HTR-8/SVneo (cell line): ENCODE measurements around the gene ATRN.
"Not testable (repeated sequence)": the region's sequence is repeated elsewhere in the genome, so short reads cannot be mapped to it uniquely, and the experiment has no call there.

ENCODE experiments used
- DNase-seq: peaks from one replicate; pipeline ENCODE4 v3.0.0; 2011; ENCODE audit warnings: low spot score, mixed read lengths; ENCODE audit not compliant: insufficient read length
- FAIRE-seq: peaks from 2 replicates; lab custom pipeline; 2011; peaks lifted over from hg19 to GRCh38; lab: Jason Lieb, UNC

Gene ATRN

DNA sequence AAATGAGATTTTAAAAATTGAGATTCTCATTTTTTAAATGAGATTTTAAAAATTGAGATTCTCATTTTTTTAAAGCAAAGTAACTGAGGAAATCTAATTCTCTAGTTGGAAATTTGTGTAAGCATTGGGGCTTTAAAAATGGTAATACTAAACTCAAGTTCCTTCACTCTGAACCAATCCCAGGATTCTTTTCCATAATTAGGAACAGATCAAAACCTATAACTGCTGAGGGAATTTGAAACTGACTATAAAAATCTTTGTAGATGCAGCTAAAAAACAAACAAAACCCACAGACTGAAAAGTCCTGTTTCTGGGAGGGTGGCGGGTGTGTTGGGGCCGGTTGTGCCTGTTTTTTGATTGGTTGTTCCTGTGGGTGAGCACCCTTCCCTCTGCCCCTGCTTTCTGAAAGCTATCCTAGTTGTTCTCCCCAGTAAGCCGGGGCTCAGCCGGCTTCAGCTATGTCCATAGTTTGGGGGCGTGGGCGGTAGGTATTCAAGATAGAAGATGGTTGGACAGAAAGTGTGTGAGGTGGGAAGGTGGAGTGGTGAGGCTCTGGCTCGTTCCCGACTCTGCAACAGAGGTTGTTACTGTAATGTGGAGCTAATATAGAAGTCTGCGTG lies 143.1 kb downstream of the ATRN start:
- FAIRE-seq: no peak
- no peak for DNase-seq

DNA sequence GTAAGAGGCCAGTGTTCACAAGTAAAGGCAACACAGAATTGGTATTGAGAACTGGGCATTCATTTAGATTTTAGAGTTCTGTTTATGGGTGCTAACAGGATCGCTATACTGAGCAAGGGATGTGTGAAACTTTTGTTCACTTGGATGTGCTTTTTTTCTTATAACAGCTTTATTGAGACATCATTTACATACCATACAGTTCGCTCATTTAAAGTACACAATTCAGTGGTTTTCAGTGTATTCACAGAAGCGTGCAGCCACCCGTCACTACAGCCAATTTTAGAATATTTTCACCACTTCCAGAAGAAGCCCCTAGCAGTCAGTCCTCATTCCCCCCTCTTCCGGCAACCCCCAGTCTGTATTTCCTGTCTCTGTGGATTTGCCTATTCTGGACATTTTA lies 143.6 kb downstream of the ATRN start:
- DNase-seq: no peak
- no peak for FAIRE-seq

DNA sequence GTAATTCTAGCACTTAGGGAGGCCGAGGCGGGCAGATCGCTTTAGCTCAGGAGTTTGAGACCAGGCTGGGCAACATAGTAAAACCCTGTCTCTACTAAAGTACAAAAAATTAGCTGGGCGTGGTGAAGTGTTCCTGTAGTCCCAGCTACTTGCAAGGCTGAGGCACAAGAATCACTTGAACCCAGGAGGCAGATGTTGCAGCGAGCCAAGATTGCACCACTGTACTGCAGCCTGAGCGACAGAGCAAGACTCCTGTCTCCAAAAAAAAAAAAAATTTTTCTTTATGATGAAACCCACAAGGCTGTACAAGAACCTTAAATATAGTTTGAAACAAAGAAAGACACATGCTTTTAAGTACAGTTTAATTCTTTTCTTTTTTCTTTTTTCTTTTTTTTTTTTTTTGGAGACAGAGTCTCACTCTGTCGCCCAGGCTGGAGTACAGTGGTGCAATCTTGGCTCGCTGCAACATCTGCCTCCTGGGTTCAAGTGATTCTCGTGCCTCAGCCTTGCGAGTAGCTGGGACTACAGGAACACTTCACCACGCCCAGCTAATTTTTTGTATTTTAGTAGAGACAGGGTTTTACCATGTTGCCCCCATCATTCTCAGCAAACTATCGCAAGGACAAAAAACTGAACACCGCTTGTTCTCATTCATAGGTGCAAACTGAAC lies 144.5 kb downstream of the ATRN start:
- DNase-seq, FAIRE-seq: not testable (repeated sequence)

DNA sequence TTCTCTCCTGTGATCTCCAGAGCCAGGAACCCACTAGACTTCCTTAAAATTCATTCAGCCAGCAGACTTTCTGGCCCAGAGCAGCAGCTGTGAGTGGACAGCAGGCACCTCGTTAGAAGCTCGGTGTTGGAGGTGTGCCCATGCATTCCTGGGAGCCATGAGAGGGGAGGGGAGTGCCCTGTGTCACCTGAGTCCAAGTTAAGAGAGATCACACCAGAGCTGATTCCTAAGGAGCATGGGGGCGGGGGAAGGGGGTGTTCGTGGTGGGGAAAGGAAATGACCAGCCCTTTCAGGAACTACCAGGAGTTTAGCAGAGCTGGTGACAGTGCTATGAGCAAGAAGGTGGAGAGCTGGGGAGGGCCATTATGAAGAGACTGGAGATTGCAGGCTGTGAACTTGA lies 145.4 kb downstream of the ATRN start:
- DNase-seq: peak; percentile 26
- FAIRE-seq: no peak

DNA sequence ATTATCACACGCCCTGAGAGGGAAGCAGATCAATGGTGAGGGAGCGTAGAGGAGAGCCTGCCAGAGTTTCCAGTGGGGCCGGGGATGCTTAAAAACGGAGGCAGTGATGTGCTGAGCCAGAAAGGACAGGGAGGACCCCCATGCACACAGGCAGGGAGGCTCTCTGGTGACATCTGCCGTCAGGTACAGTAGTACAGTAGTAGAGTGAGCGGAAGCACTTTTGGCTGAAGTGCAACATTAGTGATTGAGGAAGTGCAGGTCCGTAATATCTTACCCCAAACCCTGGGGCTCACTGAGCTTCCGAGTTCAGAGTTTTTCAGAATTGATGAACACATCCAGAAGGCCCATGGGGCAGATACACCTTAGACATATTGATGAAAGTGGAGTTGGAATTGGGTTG lies 150.3 kb downstream of the ATRN start:
- DNase-seq (no peak), FAIRE-seq (no peak)

DNA sequence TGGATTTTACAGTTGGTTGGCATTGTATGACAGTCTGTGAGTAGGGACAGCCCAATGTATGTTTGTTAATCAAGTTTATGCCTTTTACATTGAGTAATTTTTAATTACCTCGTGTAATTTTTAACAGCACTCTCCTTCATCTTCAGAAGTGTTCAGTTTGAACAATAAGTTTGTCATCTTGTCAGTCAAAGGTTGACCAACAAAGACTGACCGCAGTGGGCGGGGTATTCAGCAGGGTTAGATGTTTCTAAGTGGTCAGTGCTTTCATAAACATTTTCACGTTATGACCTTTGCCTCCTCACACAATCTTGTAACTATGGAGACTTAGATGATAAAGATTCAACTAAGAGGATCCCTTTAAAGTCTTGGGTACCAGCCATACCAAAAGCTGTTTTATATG lies 151.6 kb downstream of the ATRN start:
- no peak for FAIRE-seq
- DNase-seq: no peak

DNA sequence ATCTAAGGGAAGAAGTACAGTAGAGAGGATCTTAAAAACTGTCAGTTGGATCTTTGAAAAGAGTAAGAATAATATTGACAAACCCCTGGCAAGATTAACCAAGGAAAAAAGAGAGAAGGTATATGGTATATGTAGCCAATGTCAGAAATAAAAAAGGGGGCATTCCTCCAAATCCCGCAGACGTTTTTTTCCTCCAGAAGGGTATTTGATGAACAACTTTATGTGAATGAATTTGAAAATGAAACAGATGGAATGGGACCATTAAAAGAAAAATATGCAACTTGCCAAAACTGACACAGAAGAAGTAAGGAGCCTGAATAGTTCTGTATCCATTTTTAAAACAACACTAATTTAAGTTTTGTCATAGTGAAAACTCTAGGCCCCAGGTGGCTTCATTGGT lies 156.7 kb downstream of the ATRN start:
- DNase-seq: no peak
- no peak for FAIRE-seq

DNA sequence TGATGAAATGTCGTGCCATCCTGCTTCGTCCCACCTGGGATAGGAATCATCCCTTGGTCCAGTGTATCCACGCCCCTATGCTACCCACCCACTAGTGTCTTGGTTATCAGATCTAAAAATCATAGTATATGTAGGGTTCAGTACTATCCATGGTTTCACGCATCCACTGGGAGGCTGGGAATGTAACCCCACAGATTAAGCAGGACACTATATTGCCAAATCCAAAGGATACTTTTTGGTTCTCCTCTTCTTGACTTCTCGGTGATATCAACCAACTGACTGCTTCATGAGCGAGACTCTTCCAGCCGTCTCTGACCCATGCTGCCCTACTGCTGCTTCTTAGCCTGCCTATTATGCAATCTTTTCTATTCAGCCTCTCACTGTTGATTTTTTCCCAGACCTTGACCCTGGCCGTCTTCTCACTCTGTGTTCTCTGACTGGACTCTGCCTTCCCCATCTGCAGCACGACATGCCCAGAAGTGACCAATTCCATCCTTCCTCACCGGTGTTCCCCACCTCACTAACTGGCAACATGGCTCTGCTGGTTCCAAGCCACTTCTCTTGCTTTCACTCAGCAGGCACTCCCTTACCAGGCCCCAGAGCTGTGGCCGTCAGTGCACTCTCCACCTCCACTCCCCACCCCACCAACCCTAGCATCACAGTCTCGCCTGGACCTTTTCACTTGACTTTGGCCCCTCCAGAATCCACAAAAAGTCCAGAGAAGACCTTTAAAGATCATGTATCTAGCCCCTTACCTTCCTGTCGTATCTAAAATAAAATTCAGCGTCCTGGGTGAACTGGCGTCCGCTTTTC lies 157.9 kb downstream of the ATRN start:
- no peak for FAIRE-seq
- DNase-seq: no peak

DNA sequence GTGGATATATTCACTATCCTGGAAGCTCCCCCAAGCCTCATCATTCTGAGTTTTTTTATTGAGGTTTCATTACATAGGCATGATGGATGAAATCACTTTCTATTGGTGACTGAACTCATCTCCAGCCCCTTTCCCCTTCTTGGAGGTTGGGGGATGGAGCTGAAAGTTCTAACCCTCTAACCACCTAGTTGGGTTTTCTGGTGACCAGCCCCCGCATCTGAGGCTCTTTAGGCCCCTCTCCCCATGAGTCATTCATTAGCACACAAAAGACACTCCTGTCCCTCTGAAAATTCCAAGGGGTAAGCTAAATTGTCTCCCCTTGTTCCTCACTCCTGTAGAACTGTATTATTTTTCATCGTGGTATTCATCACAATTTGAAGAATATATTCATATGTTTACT lies 159.1 kb downstream of the ATRN start:
- FAIRE-seq (no peak), DNase-seq (no peak)

DNA sequence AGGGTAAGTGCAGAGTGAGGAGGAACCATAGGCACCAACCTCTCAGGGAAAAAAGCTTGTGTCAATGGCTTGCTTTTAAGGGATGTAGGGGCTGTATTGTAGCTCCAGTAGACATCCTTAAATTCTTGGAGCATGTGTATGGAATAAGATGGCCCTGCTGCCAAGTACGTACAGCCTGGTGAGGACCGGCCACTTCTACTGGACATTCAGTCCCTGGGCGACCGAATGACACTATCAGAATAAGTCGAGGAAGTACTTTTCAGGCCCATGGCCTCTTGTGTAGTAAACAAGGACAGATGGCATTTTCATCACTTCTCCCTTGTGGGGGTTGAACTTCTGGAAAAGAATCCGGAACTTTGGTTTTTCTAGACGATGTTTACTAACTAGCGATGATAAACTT lies 159.6 kb downstream of the ATRN start:
- FAIRE-seq: no peak
- DNase-seq: no peak

DNA sequence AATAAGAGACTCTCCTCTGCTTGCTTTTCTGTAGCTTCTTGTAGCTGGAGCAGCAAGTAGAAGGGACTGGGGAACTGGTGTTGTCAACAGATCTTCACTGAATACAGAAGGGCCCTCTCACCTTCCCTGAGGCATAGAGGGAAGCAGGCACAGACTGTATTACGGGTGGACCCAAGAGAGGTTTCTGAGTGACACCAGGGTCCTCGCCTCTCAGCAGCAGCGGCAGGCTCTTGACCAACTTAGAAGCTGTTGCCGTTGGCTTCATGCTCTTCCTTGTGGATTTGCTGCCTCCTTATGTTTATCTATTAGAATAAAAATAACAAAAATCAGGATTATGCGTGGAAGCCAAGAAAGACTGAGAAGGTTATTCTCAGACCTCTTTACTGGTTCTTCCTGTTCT lies 160.7 kb downstream of the ATRN start:
- no peak for FAIRE-seq
- no peak for DNase-seq

DNA sequence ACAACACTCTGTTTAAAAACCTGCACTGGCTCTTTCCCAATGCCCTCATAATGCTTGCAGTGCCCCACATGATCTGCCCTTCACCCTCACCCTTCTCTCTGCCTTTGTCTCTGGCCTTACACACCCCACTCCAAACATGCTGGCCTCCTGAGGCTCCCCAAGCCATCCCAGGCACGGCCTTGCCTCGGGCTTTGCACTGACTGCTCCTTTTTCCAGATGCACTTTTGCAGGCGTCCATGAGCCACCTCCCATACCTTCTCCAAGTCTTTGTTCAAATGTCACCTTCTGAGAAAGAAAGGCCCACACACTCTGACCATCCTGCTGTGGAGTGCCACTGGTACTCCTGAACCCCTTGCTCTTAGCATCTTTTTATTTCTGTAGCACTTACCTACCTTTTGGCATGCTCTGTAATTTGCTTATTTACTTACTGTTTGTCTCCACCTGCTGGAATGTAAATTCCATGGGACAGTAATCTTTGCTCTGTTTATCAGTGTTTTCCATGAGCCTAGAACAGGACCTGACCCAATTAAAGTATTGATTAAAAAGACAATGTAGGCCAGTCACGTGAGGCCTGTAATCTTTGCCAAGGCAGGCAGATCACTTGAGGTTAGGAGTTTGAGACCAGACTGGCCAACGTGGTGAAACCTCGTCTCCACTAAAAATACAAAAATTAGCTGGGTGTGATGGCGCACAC lies 161.6 kb downstream of the ATRN start:
- no peak for DNase-seq
- FAIRE-seq: no peak

DNA sequence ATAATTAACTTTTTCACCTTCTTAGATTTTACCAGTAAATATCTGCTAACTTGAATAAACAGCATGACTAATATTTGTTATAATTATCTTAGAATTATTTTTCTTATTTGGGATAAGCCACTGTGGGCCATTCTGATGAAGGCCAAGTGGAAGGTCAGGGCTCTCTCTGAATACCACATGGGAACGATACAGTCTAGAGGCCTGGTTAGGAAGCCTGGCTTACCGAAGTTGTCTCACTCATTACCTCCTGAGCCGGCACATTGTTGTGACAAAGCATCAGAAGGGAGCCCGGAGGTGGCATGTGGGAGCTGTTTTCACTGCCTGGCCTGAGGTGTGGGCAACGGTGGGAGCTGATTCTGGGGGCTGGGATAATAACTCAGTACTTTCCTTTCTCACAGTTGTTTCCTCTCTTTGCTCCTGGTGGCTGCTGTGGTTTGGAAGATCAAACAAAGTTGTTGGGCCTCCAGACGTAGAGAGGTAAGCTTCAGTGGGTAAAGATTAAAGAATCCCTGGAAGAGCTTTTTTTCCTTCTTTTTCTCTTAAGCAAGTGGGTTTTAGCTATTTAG lies 163.2 kb downstream of the ATRN start:
- no peak for DNase-seq
- no peak for FAIRE-seq

DNA sequence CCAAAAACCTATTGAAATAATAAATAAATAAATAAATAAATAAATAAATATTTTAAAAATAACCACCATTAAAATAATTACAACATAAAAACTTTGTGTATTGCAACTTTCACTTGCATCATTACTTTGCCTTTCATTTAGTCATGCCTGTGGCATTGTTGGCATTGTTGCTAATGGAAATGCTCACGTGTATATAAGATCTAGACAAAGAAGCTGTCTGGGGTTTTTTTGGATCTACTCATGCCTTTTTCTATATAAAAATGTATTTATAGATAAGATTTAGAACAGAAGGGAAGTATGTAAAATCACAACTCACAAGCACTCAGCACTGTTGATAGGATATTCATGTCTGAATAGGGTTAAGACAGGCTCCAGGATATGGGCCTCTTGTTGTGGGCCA lies 164.5 kb downstream of the ATRN start:
- DNase-seq (no peak), FAIRE-seq (no peak)

DNA sequence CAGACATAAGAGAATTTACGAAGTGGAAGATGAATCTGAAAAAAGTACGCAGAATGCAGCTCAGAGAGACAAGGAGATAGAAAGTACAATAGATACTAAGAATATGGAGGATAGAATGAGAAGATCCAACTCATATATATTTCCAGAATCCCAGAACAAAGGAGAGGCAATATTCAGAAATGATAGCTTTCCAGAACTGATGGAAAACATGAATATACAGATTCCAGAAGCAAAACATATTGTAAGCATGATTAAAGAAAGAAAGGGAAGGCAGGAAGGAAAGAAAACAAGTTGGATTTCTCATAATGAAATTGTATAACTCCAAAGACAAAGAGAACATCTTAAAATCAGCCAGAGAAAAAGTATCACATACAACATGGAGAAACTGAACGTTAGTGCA lies 169.4 kb downstream of the ATRN start:
- DNase-seq (no peak), FAIRE-seq (no peak)

DNA sequence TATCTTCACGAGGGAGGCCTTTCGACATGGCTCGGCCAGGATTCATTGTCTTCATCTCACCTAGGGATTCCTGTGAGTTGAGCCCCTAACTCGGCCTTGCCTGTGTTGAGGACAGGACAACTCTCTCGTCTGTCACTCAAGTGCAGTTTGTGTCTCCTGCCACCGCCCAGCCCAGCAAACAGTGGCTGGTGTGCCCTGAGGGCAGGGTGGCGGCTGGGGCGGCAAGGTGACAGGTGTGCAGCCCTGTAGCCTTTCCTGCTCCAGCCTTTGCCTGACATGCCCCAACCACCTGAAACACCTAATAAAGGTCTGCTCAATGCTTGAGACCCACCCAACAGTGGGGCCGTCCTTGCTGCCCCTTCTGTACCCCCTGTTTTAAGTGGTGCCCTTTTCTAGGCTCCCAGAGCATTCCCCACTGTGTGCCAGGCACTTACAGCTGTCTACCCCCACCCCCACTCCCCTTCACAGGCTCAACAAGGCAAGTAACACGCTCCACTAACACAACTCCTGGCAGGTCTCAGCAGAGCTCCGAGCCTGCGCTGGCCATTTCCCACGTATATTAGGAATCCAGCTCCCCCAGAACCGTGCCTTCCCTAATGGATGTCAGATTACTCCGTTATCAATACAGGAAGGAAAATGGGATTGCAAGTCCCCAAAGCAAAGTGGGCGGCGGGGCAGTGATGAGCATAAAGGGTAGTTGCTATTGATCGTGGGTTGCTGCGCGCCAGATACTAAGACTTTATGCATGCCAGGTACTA lies 174.7 kb downstream of the ATRN start:
- no peak for DNase-seq
- peak; percentile 38 for FAIRE-seq

DNA sequence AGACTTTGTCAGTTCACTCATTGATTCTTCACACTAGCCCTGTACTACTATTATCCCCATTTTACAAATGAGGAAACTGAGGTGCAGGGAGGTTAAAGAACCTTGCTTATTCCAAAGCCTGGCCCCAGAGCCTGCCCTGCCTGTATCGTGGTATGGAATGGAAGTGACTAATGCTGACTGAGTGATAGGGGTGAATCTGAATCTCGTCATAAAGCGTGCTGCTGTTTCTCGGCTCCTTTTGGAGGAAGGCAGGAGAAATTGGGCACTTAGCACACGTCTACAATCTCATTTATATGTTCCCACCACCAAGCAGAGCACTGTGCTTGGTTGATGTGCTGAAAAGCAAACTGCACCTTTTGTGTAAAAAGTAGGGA lies 175.2 kb downstream of the ATRN start:
- FAIRE-seq (no peak), DNase-seq (no peak)

DNA sequence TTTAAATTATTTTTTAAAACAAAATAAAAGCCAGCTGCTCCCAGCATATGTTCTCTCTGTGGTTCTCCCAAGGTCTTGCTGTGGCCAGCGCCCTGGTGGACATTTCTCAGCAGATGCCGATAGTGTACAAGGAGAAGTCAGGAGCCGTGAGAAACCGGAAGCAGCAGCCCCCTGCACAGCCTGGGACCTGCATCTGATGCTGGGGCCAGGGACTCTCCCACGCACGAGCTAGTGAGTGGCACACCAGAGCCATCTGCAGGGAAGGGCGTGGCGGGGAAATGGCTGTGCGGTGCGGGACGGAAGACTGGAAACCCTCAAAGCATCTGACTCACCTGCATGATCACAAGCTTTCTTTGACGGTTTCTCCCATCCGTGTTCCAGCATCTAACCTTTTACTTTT lies 175.8 kb downstream of the ATRN start:
- no peak for DNase-seq
- FAIRE-seq: no peak

DNA sequence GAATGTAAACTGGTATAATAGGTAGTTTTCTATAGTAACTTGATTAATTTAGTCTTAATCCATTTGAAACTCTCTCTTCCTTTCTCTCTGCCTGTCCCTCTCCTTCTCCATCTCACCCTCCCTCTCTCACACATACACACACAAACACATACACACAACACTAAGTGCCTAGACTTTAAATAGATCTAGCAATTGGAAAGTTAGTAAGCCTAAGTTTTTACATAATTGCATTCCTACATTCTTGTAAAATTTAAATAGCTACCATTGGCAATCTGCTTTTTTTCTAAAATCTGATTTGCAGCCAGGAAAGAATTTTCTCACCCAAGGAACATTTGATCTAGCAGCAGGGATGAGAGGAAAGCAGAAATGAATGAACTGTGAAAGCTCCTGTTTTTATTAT lies 176.7 kb downstream of the ATRN start:
- DNase-seq (no peak), FAIRE-seq (no peak)

DNA sequence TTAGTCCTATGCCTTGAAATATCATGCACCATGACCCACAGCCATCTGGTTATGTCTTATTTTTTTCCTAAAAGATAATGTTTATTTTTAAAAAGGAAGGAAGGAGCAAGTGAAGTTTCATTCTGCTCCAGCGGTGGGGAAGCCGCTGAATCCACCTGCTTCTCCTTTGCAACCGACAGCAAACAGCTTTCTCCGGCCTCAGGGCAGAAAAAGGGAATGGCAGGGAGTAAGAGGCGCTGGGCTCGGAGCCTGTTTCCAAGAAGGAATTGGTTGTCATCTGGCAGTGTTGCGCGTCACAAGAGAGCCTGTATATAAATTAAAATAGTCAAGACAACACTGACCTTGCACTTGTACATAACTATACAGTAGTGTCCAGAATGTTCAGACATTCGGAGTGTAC lies 178.1 kb downstream of the ATRN start:
- no peak for FAIRE-seq
- DNase-seq: no peak
